ENCODE results near the gene PDE4D. TPM values are rescaled to one million over a fixed set of nuclear protein-coding genes. Genes with fewer than 3 reads are reported as not detected.

PDE4D gene
- total RNA-seq, 1 experiment from 2014 or later, result 2.4 TPM

DNA sequence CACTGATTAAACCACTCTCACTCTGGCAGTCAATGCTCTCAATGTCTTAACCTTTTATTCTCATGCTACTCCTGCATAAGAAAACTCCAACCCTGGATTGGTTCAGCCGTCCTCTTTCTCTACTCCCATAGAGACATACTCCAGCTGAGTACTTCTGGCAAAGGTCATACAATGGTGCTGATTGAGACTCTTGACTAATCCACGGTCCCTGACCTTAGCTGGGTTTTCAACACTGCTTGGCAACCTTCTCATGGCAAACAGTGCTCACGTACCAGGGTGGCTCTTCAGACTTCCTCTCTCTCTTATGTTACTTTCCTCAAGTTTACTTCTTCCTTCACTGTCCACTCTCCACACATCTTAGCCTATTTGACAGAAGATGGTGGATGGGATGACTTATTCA is 963.0 kb downstream of the PDE4D start:
- ChIA-PET CTCF (no interaction called here), POLR2A (no interaction called here)
- H3K4me1 ChIP-seq (ENCODE audit: control insufficient read depth, insufficient read depth, low read length), result no peaks in the 10 kb centered on the region
- DNase-seq (ENCODE audit: low read depth, low spot score), result no peak
- in situ Hi-C loops (cut with HindIII; ENCODE audit: low pct_unique_long_range_greater_than_20kb, low sequenced_read_pairs), result no loop called here
- no TSS peak for BruUV-seq (replicated peaks)
- H3K36me3 ChIP-seq (ENCODE audit: control insufficient read depth, insufficient read depth, low read length), result no peaks in the 10 kb centered on the region
- H3K9me3 ChIP-seq (ENCODE audit: control insufficient read depth, insufficient read depth, low read depth, low read length), result no peaks in the 10 kb centered on the region
- H3K4me3 ChIP-seq (ENCODE audit: low read depth in 2 of 2, low read length in 2 of 2), result no peak overlapping the region
- peaks cover 5% of the 10 kb centered on the region; the same call in 1 of the 2 replicates for H3K27me3 ChIP-seq (ENCODE audit: control insufficient read depth, insufficient read depth, low read length)
- TF ChIP-seq TCF7L2 (IDR thresholded peaks at IDR 0.05; ENCODE audit: low read depth, low read length) (no peak), SIN3A (IDR thresholded peaks at IDR 0.05; ENCODE audit: borderline replicate concordance, insufficient read depth, low read depth, low read length) (no peak), POLR2AphosphoS5 (IDR thresholded peaks at IDR 0.05; ENCODE audit: low read depth, low read length) (no peak)
- TF ChIP-seq, protein P1, sequence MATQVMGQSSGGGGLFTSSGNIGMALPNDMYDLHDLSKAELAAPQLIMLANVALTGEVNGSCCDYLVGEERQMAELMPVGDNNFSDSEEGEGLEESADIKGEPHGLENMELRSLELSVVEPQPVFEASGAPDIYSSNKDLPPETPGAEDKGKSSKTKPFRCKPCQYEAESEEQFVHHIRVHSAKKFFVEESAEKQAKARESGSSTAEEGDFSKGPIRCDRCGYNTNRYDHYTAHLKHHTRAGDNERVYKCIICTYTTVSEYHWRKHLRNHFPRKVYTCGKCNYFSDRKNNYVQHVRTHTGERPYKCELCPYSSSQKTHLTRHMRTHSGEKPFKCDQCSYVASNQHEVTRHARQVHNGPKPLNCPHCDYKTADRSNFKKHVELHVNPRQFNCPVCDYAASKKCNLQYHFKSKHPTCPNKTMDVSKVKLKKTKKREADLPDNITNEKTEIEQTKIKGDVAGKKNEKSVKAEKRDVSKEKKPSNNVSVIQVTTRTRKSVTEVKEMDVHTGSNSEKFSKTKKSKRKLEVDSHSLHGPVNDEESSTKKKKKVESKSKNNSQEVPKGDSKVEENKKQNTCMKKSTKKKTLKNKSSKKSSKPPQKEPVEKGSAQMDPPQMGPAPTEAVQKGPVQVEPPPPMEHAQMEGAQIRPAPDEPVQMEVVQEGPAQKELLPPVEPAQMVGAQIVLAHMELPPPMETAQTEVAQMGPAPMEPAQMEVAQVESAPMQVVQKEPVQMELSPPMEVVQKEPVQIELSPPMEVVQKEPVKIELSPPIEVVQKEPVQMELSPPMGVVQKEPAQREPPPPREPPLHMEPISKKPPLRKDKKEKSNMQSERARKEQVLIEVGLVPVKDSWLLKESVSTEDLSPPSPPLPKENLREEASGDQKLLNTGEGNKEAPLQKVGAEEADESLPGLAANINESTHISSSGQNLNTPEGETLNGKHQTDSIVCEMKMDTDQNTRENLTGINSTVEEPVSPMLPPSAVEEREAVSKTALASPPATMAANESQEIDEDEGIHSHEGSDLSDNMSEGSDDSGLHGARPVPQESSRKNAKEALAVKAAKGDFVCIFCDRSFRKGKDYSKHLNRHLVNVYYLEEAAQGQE (IDR thresholded peaks at IDR 0.05; ENCODE audit: insufficient read depth in 1 of 2, low read depth in 2 of 2, low read length in 1 of 2), result no peak
- TF ChIP-seq, protein P2, sequence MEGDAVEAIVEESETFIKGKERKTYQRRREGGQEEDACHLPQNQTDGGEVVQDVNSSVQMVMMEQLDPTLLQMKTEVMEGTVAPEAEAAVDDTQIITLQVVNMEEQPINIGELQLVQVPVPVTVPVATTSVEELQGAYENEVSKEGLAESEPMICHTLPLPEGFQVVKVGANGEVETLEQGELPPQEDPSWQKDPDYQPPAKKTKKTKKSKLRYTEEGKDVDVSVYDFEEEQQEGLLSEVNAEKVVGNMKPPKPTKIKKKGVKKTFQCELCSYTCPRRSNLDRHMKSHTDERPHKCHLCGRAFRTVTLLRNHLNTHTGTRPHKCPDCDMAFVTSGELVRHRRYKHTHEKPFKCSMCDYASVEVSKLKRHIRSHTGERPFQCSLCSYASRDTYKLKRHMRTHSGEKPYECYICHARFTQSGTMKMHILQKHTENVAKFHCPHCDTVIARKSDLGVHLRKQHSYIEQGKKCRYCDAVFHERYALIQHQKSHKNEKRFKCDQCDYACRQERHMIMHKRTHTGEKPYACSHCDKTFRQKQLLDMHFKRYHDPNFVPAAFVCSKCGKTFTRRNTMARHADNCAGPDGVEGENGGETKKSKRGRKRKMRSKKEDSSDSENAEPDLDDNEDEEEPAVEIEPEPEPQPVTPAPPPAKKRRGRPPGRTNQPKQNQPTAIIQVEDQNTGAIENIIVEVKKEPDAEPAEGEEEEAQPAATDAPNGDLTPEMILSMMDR (IDR thresholded peaks at IDR 0.05), result no peak
- no peak for ATAC-seq
- H3K27ac ChIP-seq (ENCODE audit: low read length), result no peak overlapping the region
- intact Hi-C loops (cut with micrococcal nuclease; ENCODE audit: unreplicated experiment), result no loop called here

DNA sequence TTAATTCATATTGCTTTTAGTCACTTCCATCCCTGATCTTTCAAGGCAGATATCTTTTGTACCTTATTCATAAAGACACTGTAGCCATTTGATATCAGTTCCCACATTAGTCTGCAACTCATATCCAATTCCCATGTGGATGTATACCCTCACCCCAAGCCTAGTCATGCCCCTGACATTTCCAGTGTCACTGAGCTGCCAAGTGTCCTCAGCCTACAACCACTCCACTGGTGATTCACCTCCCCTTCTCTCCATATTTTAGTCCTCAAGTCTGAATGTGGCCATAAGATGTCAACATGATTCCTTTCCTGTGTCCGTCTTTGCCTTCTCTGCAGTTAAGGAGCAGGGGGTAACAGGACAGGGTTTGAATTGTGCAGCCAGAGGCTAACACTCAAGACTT is 963.8 kb downstream of the PDE4D start:
- TF ChIP-seq TCF7L2 (IDR thresholded peaks at IDR 0.05; ENCODE audit: low read depth, low read length) (no peak), SIN3A (IDR thresholded peaks at IDR 0.05; ENCODE audit: borderline replicate concordance, insufficient read depth, low read depth, low read length) (no peak), POLR2AphosphoS5 (IDR thresholded peaks at IDR 0.05; ENCODE audit: low read depth, low read length) (no peak)
- TF ChIP-seq, protein P2 (IDR thresholded peaks at IDR 0.05), result no peak
- TF ChIP-seq, protein P1 (IDR thresholded peaks at IDR 0.05; ENCODE audit: insufficient read depth in 1 of 2, low read depth in 2 of 2, low read length in 1 of 2), result no peak
- Histone ChIP-seq H3K4me3 (ENCODE audit: low read depth in 2 of 2, low read length in 2 of 2) (no peak overlapping the region), H3K27ac (ENCODE audit: low read length) (no peak overlapping the region), H3K4me1 (ENCODE audit: control insufficient read depth, insufficient read depth, low read length) (no peaks in the 10 kb centered on the region), H3K27me3 (ENCODE audit: control insufficient read depth, insufficient read depth, low read length) (peaks cover 5% of the 10 kb centered on the region; the same call in 1 of the 2 replicates), H3K36me3 (ENCODE audit: control insufficient read depth, insufficient read depth, low read length) (no peaks in the 10 kb centered on the region), H3K9me3 (ENCODE audit: control insufficient read depth, insufficient read depth, low read depth, low read length) (no peaks in the 10 kb centered on the region)
- CTCF ChIA-PET, result no interaction called here
- POLR2A ChIA-PET, result no interaction called here
- in situ Hi-C loops (cut with HindIII; ENCODE audit: low pct_unique_long_range_greater_than_20kb, low sequenced_read_pairs) (no loop called here), intact Hi-C loops (cut with micrococcal nuclease; ENCODE audit: unreplicated experiment) (no loop called here)
- no peak for ATAC-seq
- DNase-seq (ENCODE audit: low read depth, low spot score), result no peak
- BruUV-seq (replicated peaks), result no TSS peak
